Measurements from ENCODE around the gene ASCC3. TPM values are rescaled to one million over a fixed set of nuclear protein-coding genes. Genes with fewer than 3 reads are reported as not detected.

Gene ASCC3
- total RNA-seq, 1 experiment from 2014 or later, result 48.2 TPM

DNA sequence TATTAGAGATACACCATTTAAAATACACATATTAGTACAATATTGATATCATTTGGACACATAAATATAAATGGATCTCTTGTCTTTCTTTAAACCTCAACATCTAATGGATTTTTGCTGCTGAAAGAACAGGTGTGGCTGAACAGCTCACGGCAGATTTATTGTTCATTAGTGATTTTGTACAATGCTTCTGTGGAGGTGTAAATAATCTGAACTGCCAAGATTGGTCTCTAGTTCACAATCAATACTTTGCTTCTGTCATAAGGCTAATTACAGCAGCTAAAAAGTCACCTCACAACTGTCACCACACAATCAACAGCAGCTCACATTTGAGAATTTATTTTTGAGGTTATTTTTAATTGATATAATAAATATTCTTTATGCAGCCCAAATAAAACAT, 254.4 kb downstream of the ASCC3 start:
- no peak overlapping the region for H3K4me3 Mint-ChIP-seq (ENCODE audit: unreplicated experiment)
- DNase-seq, result no peak
- TF ChIP-seq, protein P1, sequence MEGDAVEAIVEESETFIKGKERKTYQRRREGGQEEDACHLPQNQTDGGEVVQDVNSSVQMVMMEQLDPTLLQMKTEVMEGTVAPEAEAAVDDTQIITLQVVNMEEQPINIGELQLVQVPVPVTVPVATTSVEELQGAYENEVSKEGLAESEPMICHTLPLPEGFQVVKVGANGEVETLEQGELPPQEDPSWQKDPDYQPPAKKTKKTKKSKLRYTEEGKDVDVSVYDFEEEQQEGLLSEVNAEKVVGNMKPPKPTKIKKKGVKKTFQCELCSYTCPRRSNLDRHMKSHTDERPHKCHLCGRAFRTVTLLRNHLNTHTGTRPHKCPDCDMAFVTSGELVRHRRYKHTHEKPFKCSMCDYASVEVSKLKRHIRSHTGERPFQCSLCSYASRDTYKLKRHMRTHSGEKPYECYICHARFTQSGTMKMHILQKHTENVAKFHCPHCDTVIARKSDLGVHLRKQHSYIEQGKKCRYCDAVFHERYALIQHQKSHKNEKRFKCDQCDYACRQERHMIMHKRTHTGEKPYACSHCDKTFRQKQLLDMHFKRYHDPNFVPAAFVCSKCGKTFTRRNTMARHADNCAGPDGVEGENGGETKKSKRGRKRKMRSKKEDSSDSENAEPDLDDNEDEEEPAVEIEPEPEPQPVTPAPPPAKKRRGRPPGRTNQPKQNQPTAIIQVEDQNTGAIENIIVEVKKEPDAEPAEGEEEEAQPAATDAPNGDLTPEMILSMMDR (IDR thresholded peaks at IDR 0.05; ENCODE audit: insufficient read depth in 1 of 2, low read depth in 1 of 2, low read length in 1 of 2, severe bottlenecking in 1 of 2, unreplicated experiment in 1 of 2), result no peak
- CTCF ChIA-PET, result no interaction called here
- H3K36me3 ChIP-seq (ENCODE audit: control insufficient read depth, insufficient read depth, low read length), result no peaks in the 10 kb centered on the region
- no peaks in the 10 kb centered on the region for H3K4me1 ChIP-seq
- H3K27me3 ChIP-seq (replicated peaks; ENCODE audit: control insufficient read depth, insufficient read depth, low read length), result no peaks in the 10 kb centered on the region
- H3K9me3 Mint-ChIP-seq (ENCODE audit: unreplicated experiment), result no peaks in the 10 kb centered on the region
- intact Hi-C loops (cut with micrococcal nuclease; ENCODE audit: unreplicated experiment), result no loop called here
- peaks cover 15% of the 10 kb centered on the region for H3K36me3 Mint-ChIP-seq (ENCODE audit: insufficient read depth, unreplicated experiment)
- no peak overlapping the region for H3K4me3 ChIP-seq (ENCODE audit: low read depth, low read length)
- no TSS peak for BruUV-seq (replicated peaks)
- H3K9me3 ChIP-seq, result no peaks in the 10 kb centered on the region
- no peaks in the 10 kb centered on the region for H3K27me3 Mint-ChIP-seq (ENCODE audit: insufficient read depth, unreplicated experiment)
- POLR2A ChIA-PET, result no interaction called here
- no peak overlapping the region for H3K27ac Mint-ChIP-seq (ENCODE audit: unreplicated experiment)
- no peaks in the 10 kb centered on the region for H3K4me1 Mint-ChIP-seq (ENCODE audit: low read depth, unreplicated experiment)

- no peaks in the 10 kb centered on the region for H3K4me1 ChIP-seq
- POLR2A ChIA-PET, result no interaction called here
- TF ChIP-seq, protein P1 (IDR thresholded peaks at IDR 0.05; ENCODE audit: insufficient read depth in 1 of 2, low read depth in 1 of 2, low read length in 1 of 2, severe bottlenecking in 1 of 2, unreplicated experiment in 1 of 2), result no peak
- Mint-ChIP-seq H3K27me3 (ENCODE audit: insufficient read depth, unreplicated experiment) (no peaks in the 10 kb centered on the region), H3K27ac (ENCODE audit: unreplicated experiment) (no peak overlapping the region), H3K9me3 (ENCODE audit: unreplicated experiment) (no peaks in the 10 kb centered on the region), H3K36me3 (ENCODE audit: insufficient read depth, unreplicated experiment) (peaks cover 19% of the 10 kb centered on the region), H3K4me1 (ENCODE audit: low read depth, unreplicated experiment) (no peaks in the 10 kb centered on the region), H3K4me3 (ENCODE audit: unreplicated experiment) (no peak overlapping the region)
- BruUV-seq (replicated peaks), result no TSS peak
- H3K4me3 ChIP-seq (ENCODE audit: low read depth, low read length), result no peak overlapping the region
- no peaks in the 10 kb centered on the region for H3K27me3 ChIP-seq (replicated peaks; ENCODE audit: control insufficient read depth, insufficient read depth, low read length)
- H3K36me3 ChIP-seq (ENCODE audit: control insufficient read depth, insufficient read depth, low read length), result no peaks in the 10 kb centered on the region
- DNase-seq, result no peak
- intact Hi-C loops (cut with micrococcal nuclease; ENCODE audit: unreplicated experiment), result no loop called here
- CTCF ChIA-PET, result no interaction called here
- no peaks in the 10 kb centered on the region for H3K9me3 ChIP-seq
Observed at GRCh38 chr6:100622907-100623692, 258.0 kb downstream of the ASCC3 start.

GRCh38 chr6:100620085-100620840, 260.9 kb downstream of the ASCC3 start:
- ChIA-PET CTCF (no interaction called here), POLR2A (no interaction called here)
- intact Hi-C loops (cut with micrococcal nuclease; ENCODE audit: unreplicated experiment), result no loop called here
- Mint-ChIP-seq H3K9me3 (ENCODE audit: unreplicated experiment) (no peaks in the 10 kb centered on the region), H3K4me1 (ENCODE audit: low read depth, unreplicated experiment) (no peaks in the 10 kb centered on the region), H3K27me3 (ENCODE audit: insufficient read depth, unreplicated experiment) (no peaks in the 10 kb centered on the region), H3K27ac (ENCODE audit: unreplicated experiment) (no peak overlapping the region), H3K36me3 (ENCODE audit: insufficient read depth, unreplicated experiment) (peaks cover 23% of the 10 kb centered on the region), H3K4me3 (ENCODE audit: unreplicated experiment) (no peak overlapping the region)
- Histone ChIP-seq H3K4me3 (ENCODE audit: low read depth, low read length) (no peak overlapping the region), H3K36me3 (ENCODE audit: control insufficient read depth, insufficient read depth, low read length) (no peaks in the 10 kb centered on the region), H3K4me1 (no peaks in the 10 kb centered on the region), H3K27me3 (replicated peaks; ENCODE audit: control insufficient read depth, insufficient read depth, low read length) (no peaks in the 10 kb centered on the region), H3K9me3 (no peaks in the 10 kb centered on the region)
- no TSS peak for BruUV-seq (replicated peaks)
- no peak for DNase-seq
- TF ChIP-seq, protein P1 (IDR thresholded peaks at IDR 0.05; ENCODE audit: insufficient read depth in 1 of 2, low read depth in 1 of 2, low read length in 1 of 2, severe bottlenecking in 1 of 2, unreplicated experiment in 1 of 2), result no peak

All from Caco-2 (cell line).